ENCODE measurements around the gene FPGS. TPM values are rescaled to one million over a fixed set of nuclear protein-coding genes. Genes with fewer than 3 reads are reported as not detected.
"Not testable (repeated sequence)": the region's sequence is repeated elsewhere in the genome, so short reads cannot be mapped to it uniquely, and the experiment has no call there.

Gene FPGS
- total RNA-seq, 1 donor from 2014 or later: 64.2 TPM

GRCh38 chr9:127841087-127841835 lies 38.6 kb downstream of the FPGS start:
- peak; percentile 6 for DNase-seq

GRCh38 chr9:127844821-127845359 lies 42.2 kb downstream of the FPGS start:
- DNase-seq: peak; percentile 90

- not testable (repeated sequence) for DNase-seq
These were observed 42.9 kb downstream of the FPGS start for GRCh38 chr9:127845619-127846018.

GRCh38 chr9:127846443-127847177 lies 43.9 kb downstream of the FPGS start:
- peak; percentile 51 for DNase-seq

GRCh38 chr9:127847178-127847510 lies 44.5 kb downstream of the FPGS start:
- DNase-seq: peak; percentile 75

GRCh38 chr9:127847833-127848755 lies 45.4 kb downstream of the FPGS start:
- DNase-seq: no peak

- DNase-seq: no peak
These were observed 46.2 kb downstream of the FPGS start for GRCh38 chr9:127848756-127849504.

- no peak for DNase-seq
These were observed 47.7 kb downstream of the FPGS start for GRCh38 chr9:127850286-127850830.

GRCh38 chr9:127852829-127853228 lies 50.1 kb downstream of the FPGS start:
- no peak for DNase-seq

- no peak for DNase-seq
These were observed 50.9 kb downstream of the FPGS start for GRCh38 chr9:127853312-127854183.

- peak; percentile 84 for DNase-seq
These were observed 51.6 kb downstream of the FPGS start, which contains the start of gene ENG for GRCh38 chr9:127854184-127854806. ENG (minus strand) TSS chr9:127854658; CDS start chr9:127854355, 303 bp downstream.

- DNase-seq: no peak
These were observed 52.3 kb downstream of the FPGS start for GRCh38 chr9:127854960-127855359.

GRCh38 chr9:127855522-127855921 lies 52.8 kb downstream of the FPGS start:
- DNase-seq: no peak

GRCh38 chr9:127856094-127856728 lies 53.5 kb downstream of the FPGS start:
- DNase-seq: no peak

- no peak for DNase-seq
These were observed 54.0 kb downstream of the FPGS start for GRCh38 chr9:127856729-127857116.

- no peak for DNase-seq
These were observed 54.6 kb downstream of the FPGS start for GRCh38 chr9:127857278-127857677.

GRCh38 chr9:127858041-127858512 lies 55.4 kb downstream of the FPGS start:
- peak; percentile 74 for DNase-seq

GRCh38 chr9:127860260-127860659 lies 57.6 kb downstream of the FPGS start:
- DNase-seq: no peak

GRCh38 chr9:127860779-127861178 lies 58.1 kb downstream of the FPGS start:
- no peak for DNase-seq

Data from dermis blood vessel endothelial cell (primary cell).